Stomach (tissue), 9 donors: Measurements from ENCODE around the gene POMT2. TPM values are rescaled to one million over a fixed set of nuclear protein-coding genes. Genes with fewer than 3 reads are reported as not detected.

ENCODE experiments used
- DNase-seq, 2 donors: peaks; one replicate each; pipeline versions ENCODE4 v3.0.0 to v3.0.0-alpha.2; 2013 to 2019
- H3K27ac ChIP-seq, 5 donors: fragments of 200-600 bp in 4 of 5; sonication (generic) in 4 of 5; one replicate each; pipeline ENCODE4 v1.5.1; 2013 to 2019; ENCODE audit warnings: mild to moderate bottlenecking in 1 of 5, moderate library complexity in 1 of 5
- H3K27me3 ChIP-seq, 3 donors: fragments of 200-600 bp; sonication (generic); one replicate each; pipeline ENCODE4 v1.5.1; 2017 to 2019; ENCODE audit warnings: mixed run types in 1 of 3
- H3K36me3 ChIP-seq, 4 donors: fragments of 200-600 bp; sonication (generic); 1 replicate in 3 of 4; 2 replicates in 1 of 4; pipeline ENCODE4 v1.5.1; 2016 to 2019
- H3K4me1 ChIP-seq, 4 donors: fragments of 200-600 bp; sonication (generic); one replicate each; pipeline ENCODE4 v1.5.1; 2016 to 2019
- H3K4me3 ChIP-seq, 4 donors: fragments of 200-600 bp; sonication (generic) in 3 of 4; one replicate each; pipeline ENCODE4 v1.5.1; 2016 to 2019; ENCODE audit warnings: mild to moderate bottlenecking in 1 of 4
- H3K9me3 ChIP-seq, 4 donors: fragments of 200-600 bp; sonication (generic); one replicate each; pipeline ENCODE4 v1.5.1; 2016 to 2019
- CTCF ChIP-seq, 7 experiments: fragments of 450-650 bp in 4 of 7; fragments of 200-600 bp in 3 of 7; sonication (generic) in 3 of 7; IDR thresholded peaks; one replicate each; pipeline ENCODE4 v1.5.1; 2016 to 2019; ENCODE audit warnings: antibody characterized with exemption in 7 of 7, control low read depth in 2 of 7, mild to moderate bottlenecking in 1 of 7
- EP300 ChIP-seq: sonication (generic); formaldehyde crosslinking; IDR thresholded peaks from one replicate; pipeline ENCODE4 v1.6.1; 2017; ENCODE audit warnings: antibody characterized with exemption
- POLR2A ChIP-seq, 4 donors: fragments of 450-650 bp; IDR thresholded peaks; one replicate each; pipeline ENCODE4 v1.6.1; 2016; ENCODE audit warnings: antibody characterized with exemption in 4 of 4, control low read depth in 2 of 4, mild to moderate bottlenecking in 1 of 4, moderate library complexity in 1 of 4
- POLR2AphosphoS5 ChIP-seq, 3 donors: sonication (generic); formaldehyde crosslinking; IDR thresholded peaks; one replicate each; pipeline ENCODE4 v1.6.1; 2016; ENCODE audit warnings: antibody characterized with exemption in 3 of 3
- WGBS, 5 donors: extraction: QIAGEN DNeasy Blood & Tissue Kit in 3 of 5; methylation state at CpG; one replicate each; pipeline versions ENCODE4 v1.1.5 to v1.1.7; 2013 to 2018; 5-methylcytosine and 5-hydroxymethylcytosine counted together
- intact Hi-C: fragments of 100-400 bp; cut with DNase I; formaldehyde crosslinking; loops from one replicate; pipeline ENCODE4 v1.15.1; 2023; ENCODE audit warnings: low total_unique reads
- polyA plus RNA-seq, 3 donors: library from polyadenylated mRNA; stranded (reverse); fragments of 200-250 nt; gene quantifications; one replicate each; pipeline ENCODE4 v1.2.3, GENCODE V29; 2013
- total RNA-seq, 5 donors: library from RNA; depleted of rRNA; stranded (reverse); fragments of >200 nt; gene quantifications; one replicate each; pipeline versions ENCODE4 v1.1.0 to v1.2.3, GENCODE V29; 2014 to 2016
- donor health status: healthy with polysubstance abuse.
- donor health status: Bipolar disorder and iron deficiency.
- donor health status: healthy.

Gene POMT2
- total and polyA plus RNA-seq, 8 donors = 7.3 to 33.8 (median 12.2) TPM

- H3K27ac ChIP-seq = no peak overlapping the region
- WGBS, 5 donors = 76 to 93% (median 82%) methylated on average over 2 of the region's 2 CpGs
- H3K4me3 ChIP-seq = no peak overlapping the region
- peaks cover 5 to 50% (median 47%) of the 10 kb centered on the region in 4 donors for H3K36me3 ChIP-seq
- H3K27me3 ChIP-seq = no peaks in the 10 kb centered on the region
- no peaks in the 10 kb centered on the region for H3K4me1 ChIP-seq
- intact Hi-C loops = no loop called here
- no peaks in the 10 kb centered on the region for H3K9me3 ChIP-seq
- TF ChIP-seq POLR2AphosphoS5 (IDR thresholded peaks at IDR 0.05) = no peak
- no peak for TF ChIP-seq CTCF (IDR thresholded peaks at IDR 0.05)
- no peak for TF ChIP-seq POLR2A (IDR thresholded peaks at IDR 0.05)
- no peak for TF ChIP-seq EP300
- no peak for DNase-seq
Measured at GRCh38 chr14:77346495-77346894, 25.8 kb upstream of the POMT2 start.

- intact Hi-C loops = no loop called here
- TF ChIP-seq POLR2A (IDR thresholded peaks at IDR 0.05) (no peak), POLR2AphosphoS5 (IDR thresholded peaks at IDR 0.05) (no peak), EP300 (no peak), CTCF (IDR thresholded peaks at IDR 0.05) (no peak)
- DNase-seq = no peak
- Histone ChIP-seq H3K4me1 (no peaks in the 10 kb centered on the region), H3K27me3 (no peaks in the 10 kb centered on the region), H3K27ac (no peak overlapping the region), H3K36me3 (peaks cover 9 to 54% (median 50%) of the 10 kb centered on the region in 4 donors), H3K4me3 (no peak overlapping the region), H3K9me3 (no peaks in the 10 kb centered on the region)
- 80 to 83% (median 83%) methylated on average over 3 of the region's 3 CpGs for WGBS, 5 donors
Measured at GRCh38 chr14:77344377-77344996, 23.8 kb upstream of the POMT2 start.

GRCh38 chr14:77343662-77344061 lies 23.0 kb upstream of the POMT2 start:
- no peak for TF ChIP-seq POLR2A (IDR thresholded peaks at IDR 0.05)
- no peak for TF ChIP-seq EP300
- TF ChIP-seq POLR2AphosphoS5 (IDR thresholded peaks at IDR 0.05) = no peak
- Histone ChIP-seq H3K27me3 (no peaks in the 10 kb centered on the region), H3K4me3 (no peak overlapping the region), H3K4me1 (no peaks in the 10 kb centered on the region), H3K36me3 (peaks cover 9 to 58% (median 49%) of the 10 kb centered on the region in 4 donors), H3K27ac (no peak overlapping the region), H3K9me3 (no peaks in the 10 kb centered on the region)
- no peak for DNase-seq
- intact Hi-C loops = no loop called here
- 86 to 93% (median 90%) methylated on average over 2 of the region's 2 CpGs for WGBS, 5 donors

- Histone ChIP-seq H3K4me1 (no peaks in the 10 kb centered on the region), H3K9me3 (no peaks in the 10 kb centered on the region), H3K36me3 (peaks cover 9 to 58% (median 49%) of the 10 kb centered on the region in 4 donors), H3K27ac (no peak overlapping the region), H3K4me3 (no peak overlapping the region), H3K27me3 (no peaks in the 10 kb centered on the region)
- WGBS, 5 donors = 84 to 89% (median 86%) methylated on average over 10 of the region's 10 CpGs
- DNase-seq = no peak
- intact Hi-C loops = no loop called here
- no peak for TF ChIP-seq CTCF (IDR thresholded peaks at IDR 0.05)
- TF ChIP-seq POLR2AphosphoS5 (IDR thresholded peaks at IDR 0.05) = no peak
- TF ChIP-seq EP300 = no peak
- no peak for TF ChIP-seq POLR2A (IDR thresholded peaks at IDR 0.05)
Measured at GRCh38 chr14:77342726-77343397, 22.2 kb upstream of the POMT2 start.

- 86 to 98% (median 95%) methylated on average over 4 of the region's 4 CpGs for WGBS, 5 donors
- Histone ChIP-seq H3K27ac (no peak overlapping the region), H3K9me3 (no peaks in the 10 kb centered on the region), H3K36me3 (peaks cover 9 to 57% (median 48%) of the 10 kb centered on the region in 4 donors), H3K4me3 (no peak overlapping the region), H3K27me3 (no peaks in the 10 kb centered on the region), H3K4me1 (no peaks in the 10 kb centered on the region)
- intact Hi-C loops = no loop called here
- DNase-seq = no peak
- TF ChIP-seq POLR2AphosphoS5 (IDR thresholded peaks at IDR 0.05) (no peak), CTCF (IDR thresholded peaks at IDR 0.05) (no peak), POLR2A (IDR thresholded peaks at IDR 0.05) (no peak), EP300 (no peak)
Measured at GRCh38 chr14:77340389-77340788, 19.7 kb upstream of the POMT2 start.
